Endometrial microvascular endothelial cells (primary cell): Measurements from ENCODE around the gene RFC2. TPM values are rescaled to one million over a fixed set of nuclear protein-coding genes. Genes with fewer than 3 reads are reported as not detected.
"Not testable (repeated sequence)": the region's sequence is repeated elsewhere in the genome, so short reads cannot be mapped to it uniquely, and the experiment has no call there.

Experiments used
- in situ Hi-C: cut with HindIII; loops from 2 replicates; pipeline ENCODE4 v1.10.0; 2017; ENCODE audit warnings: low sequenced_read_pairs, low pct_unique_long_range_greater_than_20kb; ENCODE audit errors: inconsistent ontology term
- total RNA-seq: library from RNA; depleted of rRNA; stranded (reverse); fragments of >200 nt; gene quantifications from one replicate; pipeline ENCODE4 v1.2.3, GENCODE V29; 2015; ENCODE audit errors: inconsistent ontology term

The RFC2 gene
- total RNA-seq, 1 donor from 2014 or later, result 43.0 TPM

DNA sequence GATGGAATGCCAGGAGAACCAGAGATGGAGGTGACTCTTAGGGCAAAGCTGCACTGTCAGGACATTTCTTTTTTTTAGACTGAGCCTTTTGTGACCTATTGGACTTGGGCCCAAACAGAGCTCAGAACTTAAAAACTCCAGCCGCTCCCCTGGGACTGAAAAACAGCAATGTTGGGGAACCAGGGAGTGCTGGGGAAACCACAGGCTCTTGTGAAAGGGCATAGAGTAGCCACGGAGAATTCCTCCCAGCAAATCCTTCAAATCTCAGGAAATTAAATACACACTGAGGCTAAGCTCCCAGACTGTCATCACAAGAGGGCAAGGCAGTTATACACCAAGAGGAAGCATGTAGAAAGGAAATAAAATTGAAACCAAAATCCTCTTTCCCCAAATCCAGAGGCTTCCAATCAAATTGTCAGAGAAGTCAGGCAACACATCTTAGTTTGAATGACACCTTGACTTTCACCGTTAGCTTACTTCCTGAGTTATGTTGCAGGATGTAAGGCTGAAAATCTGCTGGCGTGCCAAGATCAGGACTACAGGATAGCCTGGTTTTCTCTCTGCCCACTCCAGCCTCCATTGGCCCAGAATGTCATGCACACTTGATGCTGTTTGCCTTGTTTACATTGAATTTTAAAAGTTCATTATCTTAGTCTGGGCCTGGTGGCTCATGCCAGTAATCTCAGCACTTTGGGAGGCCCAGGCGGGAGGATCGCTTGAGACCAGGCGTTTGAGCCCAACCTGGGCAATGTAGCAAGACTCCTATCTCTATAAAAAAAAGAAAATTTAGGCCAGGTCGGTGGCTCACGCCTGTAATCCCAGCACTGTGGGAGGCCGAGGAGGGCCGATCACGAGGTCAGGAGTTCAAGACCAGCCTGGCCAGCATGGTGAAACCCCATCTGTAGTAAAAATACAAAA, 2.6 kb upstream of the RFC2 start:
- in situ Hi-C loops, result no loop called here

- in situ Hi-C loops, result not testable (repeated sequence)
Observed at GRCh38 chr7:74255461-74255860, 1.3 kb upstream of the RFC2 start.

- in situ Hi-C loops, result no loop called here
Observed at GRCh38 chr7:74254858-74255379, 720 bp upstream of the RFC2 start.

DNA sequence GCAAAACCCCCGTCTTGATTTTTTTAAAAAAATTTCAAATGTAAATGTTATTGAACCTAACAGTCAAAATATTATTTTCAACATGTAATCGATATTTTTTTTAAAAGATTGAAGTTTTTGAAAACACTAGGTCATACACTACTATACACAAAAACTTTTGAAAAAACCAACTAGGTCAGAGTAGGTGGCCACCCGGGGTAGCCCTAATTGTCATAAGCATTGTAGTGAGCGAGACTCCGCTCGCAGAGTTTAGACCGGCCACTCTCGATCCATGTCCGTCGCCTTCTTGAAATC, 417 bp downstream of the RFC2 start:
- in situ Hi-C loops, result no loop called here

DNA sequence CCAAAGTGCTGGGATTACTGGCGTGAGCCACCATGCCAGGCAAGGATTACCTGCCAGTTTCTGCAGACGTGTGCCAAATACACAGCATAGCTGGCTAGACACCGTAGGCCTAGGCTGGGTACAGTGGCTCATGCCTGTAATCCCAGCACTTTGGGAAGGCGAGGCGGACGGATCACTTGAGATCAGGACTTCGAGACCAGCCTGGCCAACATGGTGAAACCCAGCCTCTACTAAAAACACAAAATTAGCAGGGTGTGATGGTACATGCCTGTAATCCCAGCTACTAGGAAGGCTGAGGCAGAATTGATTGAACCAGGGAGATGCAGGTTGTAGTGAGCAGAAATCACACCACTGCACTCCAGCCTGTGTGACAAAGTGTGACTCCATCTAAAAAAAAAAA, 868 bp downstream of the RFC2 start:
- in situ Hi-C loops, result no loop called here

GRCh38 chr7:74252893-74253292, 1.3 kb downstream of the RFC2 start:
- in situ Hi-C loops, result no loop called here

DNA sequence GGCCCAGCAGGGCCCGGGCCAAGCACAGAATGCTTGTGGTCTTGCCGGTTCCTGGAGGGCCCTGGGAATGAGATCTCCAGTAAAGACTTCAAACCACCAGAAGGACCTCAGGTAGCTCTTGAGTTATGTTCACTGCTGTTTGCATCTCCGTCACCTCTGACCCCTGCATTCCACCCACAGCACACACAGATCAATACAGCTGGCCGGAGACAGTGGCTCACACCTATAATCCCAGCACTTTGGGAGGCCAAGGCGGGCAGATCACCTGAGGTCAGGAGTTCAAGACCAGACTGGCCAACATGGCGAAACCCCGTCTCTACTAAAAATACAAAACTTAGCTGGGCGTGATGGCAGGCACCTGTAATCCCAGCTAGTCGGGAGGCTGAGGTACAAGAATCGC, 5.1 kb downstream of the RFC2 start:
- in situ Hi-C loops, result not testable (repeated sequence)

- in situ Hi-C loops, result no loop called here
Observed at GRCh38 chr7:74248156-74248555, 6.0 kb downstream of the RFC2 start.

DNA sequence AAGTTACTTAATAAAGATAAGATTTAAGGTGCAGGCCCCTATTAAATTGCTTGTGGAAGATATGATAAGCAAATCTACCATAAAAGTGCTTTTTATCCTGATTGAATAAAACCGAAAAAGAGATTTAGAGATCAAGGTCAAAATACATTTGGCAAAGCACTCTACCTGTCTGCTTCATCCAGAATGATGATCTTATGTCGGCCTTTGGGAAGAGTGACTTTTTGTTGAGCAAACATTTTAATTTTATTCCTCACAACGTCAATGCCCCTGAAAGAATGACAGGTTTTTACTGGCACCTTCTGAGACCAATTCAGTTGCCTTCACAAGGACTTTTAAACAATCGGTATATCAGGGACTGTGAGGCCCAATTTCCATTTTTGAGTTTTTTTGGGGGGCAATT, 7.7 kb downstream of the RFC2 start:
- in situ Hi-C loops, result no loop called here

GRCh38 chr7:74242122-74242443, 12.1 kb downstream of the RFC2 start:
- in situ Hi-C loops, result no loop called here

DNA sequence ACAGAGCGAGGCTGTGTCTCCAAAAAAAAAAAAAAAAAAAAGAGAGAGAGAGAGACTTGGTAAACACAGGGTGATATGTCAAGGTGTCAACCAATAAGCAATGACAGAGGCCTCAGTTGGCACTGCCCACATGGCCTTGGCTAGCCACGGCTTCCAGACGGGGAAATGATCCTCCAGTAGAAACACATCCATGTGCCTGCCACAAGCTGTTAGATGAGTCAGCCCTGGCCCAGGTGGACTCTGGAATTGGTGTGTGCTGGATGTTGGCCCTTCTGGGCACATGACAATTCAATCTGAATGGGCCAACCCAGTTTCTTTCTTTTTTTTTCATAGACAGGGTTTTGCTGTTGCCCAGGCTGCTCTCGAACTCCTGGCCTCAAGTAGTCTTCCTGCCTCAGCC, 13.7 kb downstream of the RFC2 start:
- in situ Hi-C loops, result no loop called here

DNA sequence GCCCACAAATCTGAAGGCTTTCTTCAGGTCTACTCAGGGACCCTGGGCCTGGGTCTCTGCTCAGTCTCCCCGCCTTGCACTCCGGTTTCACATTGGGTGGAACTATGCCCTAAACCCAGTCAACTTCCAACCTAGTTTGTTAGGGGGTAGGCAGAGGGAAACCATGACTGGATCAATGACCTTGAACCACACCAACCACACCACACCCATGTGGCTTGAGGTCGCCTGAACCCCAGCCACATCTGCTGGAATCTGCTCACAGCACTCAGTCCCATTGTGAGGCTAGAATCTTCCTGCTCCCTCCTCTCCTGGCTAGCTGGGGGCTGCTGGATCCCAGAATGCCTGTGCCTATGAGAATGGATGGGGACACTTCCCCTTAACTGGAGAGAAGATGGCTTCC, 17.9 kb downstream of the RFC2 start:
- in situ Hi-C loops, result no loop called here

- in situ Hi-C loops, result no loop called here
Observed at GRCh38 chr7:74235518-74236268, 18.5 kb downstream of the RFC2 start.

DNA sequence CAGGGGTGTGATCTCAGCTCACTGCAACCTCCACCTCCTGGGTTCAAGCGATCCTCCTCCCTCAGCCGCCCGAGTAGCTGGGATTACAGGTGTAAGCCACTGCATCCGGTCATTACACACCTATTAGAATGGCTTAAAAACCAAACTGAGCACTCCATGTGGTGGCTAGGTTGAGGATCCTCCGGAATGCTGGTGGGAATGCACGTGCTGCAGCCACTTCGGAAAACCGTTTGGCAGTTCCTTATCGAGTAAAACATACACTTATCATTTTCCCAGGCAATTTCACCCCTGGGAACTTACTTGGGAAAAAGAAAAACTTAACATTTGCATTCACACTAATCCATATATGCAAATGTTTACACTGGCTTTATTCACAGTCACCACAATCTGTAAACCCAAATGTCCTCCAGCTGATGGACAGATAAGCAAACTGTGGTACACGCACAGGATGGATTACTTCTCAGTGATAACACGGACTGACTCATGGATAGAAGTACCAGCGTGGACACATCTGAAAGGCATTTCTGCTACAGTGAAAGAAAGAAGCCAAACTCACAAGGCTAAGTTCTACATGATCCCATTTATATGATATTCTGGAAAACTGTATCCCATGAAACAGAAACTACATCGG, 20.4 kb downstream of the RFC2 start:
- in situ Hi-C loops, result no loop called here

DNA sequence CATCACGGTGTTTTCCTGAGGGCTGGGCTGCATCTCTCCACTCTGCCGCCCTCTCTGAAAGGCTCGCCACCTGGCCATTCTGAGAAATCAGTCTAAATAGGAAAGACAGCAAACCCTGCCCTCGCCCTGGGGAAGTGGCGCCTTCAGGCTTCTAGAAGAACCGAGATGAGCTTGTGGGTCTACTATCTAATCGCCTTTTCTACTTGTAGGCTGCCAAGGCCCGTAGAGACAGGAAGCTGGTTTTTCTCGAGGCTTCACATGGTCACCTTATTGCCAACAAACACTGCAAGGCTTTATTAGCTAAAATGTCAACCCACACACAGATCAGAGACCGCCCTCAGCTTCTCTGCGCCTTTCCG, 23.0 kb downstream of the RFC2 start:
- in situ Hi-C loops, result no loop called here

- in situ Hi-C loops, result no loop called here
Observed at GRCh38 chr7:74230446-74231231, 23.6 kb downstream of the RFC2 start.

GRCh38 chr7:74228951-74229900, 25.0 kb downstream of the RFC2 start:
- in situ Hi-C loops, result no loop called here

DNA sequence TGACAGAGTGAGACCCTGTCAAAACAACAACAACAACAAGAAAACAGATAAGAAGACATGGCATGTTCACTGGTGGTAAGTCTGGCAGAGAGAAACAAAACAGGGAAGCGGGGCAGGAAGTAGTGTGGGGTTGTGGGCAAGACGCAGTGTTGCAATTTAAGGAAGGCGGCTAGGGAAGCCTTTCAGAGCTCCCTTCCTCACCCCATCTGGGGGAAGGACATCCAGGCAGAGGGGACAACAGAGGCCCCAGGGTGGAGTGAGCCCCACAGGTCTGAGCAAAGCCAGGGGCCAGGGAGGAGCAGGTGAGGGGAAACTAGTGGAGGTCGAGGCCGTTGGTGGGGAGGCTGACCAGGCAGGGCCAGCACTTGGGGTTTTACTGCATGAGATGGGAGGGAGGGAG, 27.6 kb downstream of the RFC2 start:
- in situ Hi-C loops, result no loop called here
